GM21447 (cell line): ENCODE results near the gene OGA.

Experiments used
- ATAC-seq: cut with Tn5 transposase; IDR thresholded peaks from one replicate; pipeline ENCODE4 v1.9.1; 2021; ENCODE audit not compliant: unreplicated experiment

The OGA gene

DNA sequence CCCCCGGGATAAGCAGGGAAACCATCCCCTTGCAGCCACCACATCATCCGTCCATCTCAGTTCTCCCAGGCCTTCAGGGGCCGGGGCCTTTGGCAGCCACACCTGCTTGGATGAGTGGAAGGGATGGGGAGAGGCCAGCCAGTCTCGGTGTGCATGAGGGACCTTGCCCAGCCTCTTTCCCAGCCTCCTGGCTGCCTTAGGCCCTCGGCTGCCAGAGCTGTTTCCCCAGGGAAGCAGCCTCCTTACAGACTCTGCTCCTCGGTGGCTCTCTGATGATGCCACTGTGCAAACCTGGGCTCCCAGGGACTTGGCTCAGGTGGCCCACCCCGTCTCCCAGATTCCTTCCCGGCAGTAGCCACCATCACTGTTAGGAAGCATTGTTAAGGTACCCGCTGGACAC, 57.0 kb downstream of the OGA start:
- ATAC-seq = no peak

DNA sequence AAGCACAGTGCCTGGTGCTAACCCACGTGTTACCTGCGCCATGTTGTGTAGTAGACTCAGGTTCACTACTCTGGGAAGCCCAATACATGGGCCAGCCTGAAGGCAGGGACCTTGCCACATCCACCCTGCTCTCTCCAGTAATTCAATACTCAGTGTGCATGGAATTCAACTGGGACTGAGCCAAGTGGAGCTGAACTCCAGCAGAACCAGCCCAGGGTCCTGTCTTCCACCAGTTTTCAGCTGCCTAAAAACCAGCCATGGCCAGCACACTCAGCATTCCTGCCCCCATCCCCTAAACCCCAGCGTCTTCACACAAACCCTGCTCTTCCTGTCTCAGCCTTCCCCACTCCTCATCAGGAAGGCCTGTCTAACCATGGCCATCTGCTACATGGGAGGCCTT, 57.7 kb downstream of the OGA start:
- no peak for ATAC-seq

- no peak for ATAC-seq
Measured at GRCh38 chr10:101759309-101760247, 58.7 kb downstream of the OGA start.

DNA sequence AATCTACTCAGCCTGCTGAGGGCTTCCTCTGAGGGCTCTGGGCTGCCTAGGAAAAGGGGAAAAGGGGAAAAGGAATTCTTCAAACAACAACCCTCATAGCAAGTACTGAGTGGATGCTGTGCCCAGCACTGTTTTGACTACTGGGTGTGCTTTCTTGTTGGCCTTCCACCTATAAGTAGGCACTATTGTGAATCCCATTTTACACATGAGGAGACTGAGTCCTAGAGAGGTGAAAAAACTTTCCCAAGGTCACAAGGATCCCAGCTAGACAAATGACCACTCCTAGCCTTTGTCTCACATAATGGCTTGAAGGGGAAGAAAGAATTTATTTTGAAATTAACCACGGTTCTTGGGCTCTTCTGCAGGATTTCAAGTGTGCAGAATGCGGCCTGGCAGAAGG, 59.4 kb downstream of the OGA start:
- no peak for ATAC-seq

- ATAC-seq = no peak
Measured at GRCh38 chr10:101752241-101752640, 66.0 kb downstream of the OGA start.

GRCh38 chr10:101749047-101750016, 68.9 kb downstream of the OGA start:
- no peak for ATAC-seq

GRCh38 chr10:101748496-101748895, 69.7 kb downstream of the OGA start:
- ATAC-seq = no peak

DNA sequence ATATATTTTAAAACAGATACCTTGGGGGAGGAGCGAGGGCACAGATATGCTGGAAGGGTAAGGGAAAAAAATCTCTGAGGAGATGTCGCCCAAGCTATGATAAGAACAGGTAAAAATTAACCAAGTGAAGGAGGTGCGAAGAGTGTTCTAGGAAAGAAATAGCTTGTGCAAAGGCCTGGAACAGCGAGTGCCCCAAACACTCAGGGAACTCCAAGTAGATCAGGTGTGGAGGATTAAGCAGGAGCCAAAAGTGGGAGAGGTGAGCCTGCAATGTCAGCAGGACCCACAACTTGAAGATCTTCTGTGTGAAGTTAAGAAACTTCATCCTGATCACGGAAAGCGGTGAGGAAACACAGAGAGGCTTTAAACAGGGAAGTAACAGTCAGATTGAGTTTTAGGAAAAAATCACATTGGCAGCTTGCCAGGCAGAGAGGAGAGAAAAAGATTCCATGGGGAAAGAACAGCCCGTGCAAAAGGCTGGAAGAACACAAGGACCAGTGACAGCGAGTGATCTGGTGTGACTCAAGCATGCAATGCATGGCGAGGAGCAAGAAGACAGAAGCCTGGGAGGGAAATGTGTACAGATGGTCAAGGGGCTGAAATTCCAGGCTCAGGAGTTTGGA, 73.1 kb downstream of the OGA start:
- ATAC-seq = no peak

DNA sequence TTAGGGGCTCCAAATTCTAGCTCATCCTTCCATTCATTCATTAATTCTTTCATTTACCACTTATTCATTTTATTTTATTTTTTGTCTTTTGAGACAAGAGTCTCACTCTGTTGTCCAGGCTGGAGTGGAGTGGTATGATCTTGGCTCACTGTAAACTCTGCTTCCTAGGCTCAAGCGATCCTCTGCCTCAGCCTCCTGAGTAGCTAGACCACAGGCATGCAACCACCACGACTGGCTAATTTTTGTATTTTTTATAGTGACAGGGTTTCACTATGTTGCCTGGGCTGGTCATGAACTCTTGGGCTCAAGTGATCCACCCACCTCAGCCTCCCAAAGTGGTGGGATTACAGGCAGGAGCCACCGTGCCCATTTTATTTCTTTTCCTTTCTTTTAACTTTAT, 74.0 kb downstream of the OGA start:
- no peak for ATAC-seq

DNA sequence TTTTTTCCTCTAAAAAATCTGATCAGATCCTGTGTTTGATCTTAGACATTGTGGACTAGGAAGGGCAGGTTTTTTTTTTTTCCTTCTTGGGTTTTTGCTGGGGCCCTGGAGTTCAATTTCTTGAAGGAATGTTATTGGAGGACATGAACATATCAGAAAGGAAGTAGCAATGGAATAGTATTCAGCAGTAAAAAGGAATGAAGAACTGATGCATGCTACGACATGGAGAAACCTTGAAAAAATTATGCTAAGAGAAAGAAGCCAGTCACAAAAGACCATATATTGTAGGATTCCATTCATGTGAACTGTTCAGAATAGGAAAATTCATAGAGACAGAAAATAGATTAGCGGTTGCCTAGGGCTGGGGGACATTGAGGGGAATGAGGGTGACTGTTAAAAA, 76.3 kb downstream of the OGA start:
- no peak for ATAC-seq

DNA sequence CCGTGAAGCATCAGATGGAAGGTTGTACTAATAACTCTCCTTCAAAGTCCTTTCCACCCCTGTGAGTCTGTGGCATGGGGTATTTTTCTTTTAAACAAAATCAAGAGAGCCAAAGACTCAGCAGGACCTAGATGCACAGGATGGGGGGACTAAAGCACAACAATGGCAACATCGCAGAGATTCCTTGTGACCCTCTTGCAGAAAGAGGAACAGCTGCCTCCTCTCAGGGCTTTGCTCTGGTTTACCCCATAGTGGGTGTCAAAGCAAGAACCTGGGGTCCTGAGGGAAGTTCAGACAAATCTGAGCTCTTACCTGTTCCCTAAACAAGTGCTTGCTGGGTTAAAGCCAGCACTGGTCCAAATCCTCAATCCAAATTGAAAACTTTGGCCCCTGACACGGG, 81.6 kb downstream of the OGA start:
- ATAC-seq = no peak
